Measurements from ENCODE around the gene CFAP92.

- TF ChIP-seq CTCF (IDR thresholded peaks at IDR 0.05) (no peak), POLR2AphosphoS5 (IDR thresholded peaks at IDR 0.05; ENCODE audit: low read depth, low read length) (no peak), SIN3A (IDR thresholded peaks at IDR 0.05; ENCODE audit: borderline replicate concordance, insufficient read depth, low read depth, low read length) (no peak)
Observed at GRCh38 chr3:129028866-129029265, 35.0 kb upstream of the CFAP92 start.

All from Panc1 (cell line).